Gastroesophageal sphincter (tissue), 4 donors: ENCODE measurements around the gene TBPL2. TPM values are rescaled to one million over a fixed set of nuclear protein-coding genes. Genes with fewer than 3 reads are reported as not detected.
A peak's percentile ranks its signal among the peaks of the same experiment; 100 is the strongest.

Experiments
- ATAC-seq: fragments of 150-250 bp; one replicate; pipeline ENCODE4 v1.9.1; 2016; ENCODE audit warnings: mild to moderate bottlenecking, moderate library complexity
- H3K27ac ChIP-seq, 4 donors: fragments of 200-600 bp; sonication (generic) in 3 of 4; 1 replicate in 3 of 4; 2 replicates in 1 of 4; pipeline ENCODE4 v1.5.1; 2016 to 2019
- H3K27me3 ChIP-seq: fragments of 200-600 bp; sonication (generic); one replicate; pipeline ENCODE4 v1.5.1; 2019
- H3K36me3 ChIP-seq, 2 donors: fragments of 200-600 bp; sonication (generic); one replicate each; pipeline ENCODE4 v1.5.1; 2019; ENCODE audit warnings: control low read depth in 1 of 2
- H3K4me1 ChIP-seq, 3 donors: fragments of 200-600 bp; sonication (generic); 1 replicate in 2 of 3; 2 replicates in 1 of 3; pipeline ENCODE4 v1.5.1; 2016 to 2019; ENCODE audit warnings: control low read depth in 2 of 3
- H3K4me3 ChIP-seq, 2 donors: fragments of 200-600 bp; sonication (generic); one replicate each; pipeline ENCODE4 v1.5.1; 2019; ENCODE audit warnings: mild to moderate bottlenecking in 1 of 2, moderate library complexity in 1 of 2
- H3K9me3 ChIP-seq, 3 donors: fragments of 200-600 bp; sonication (generic); one replicate each; pipeline ENCODE4 v1.5.1; 2017 to 2019; ENCODE audit warnings: control low read depth in 2 of 3
- CTCF ChIP-seq, 4 experiments: fragments of 200-600 bp in 2 of 4; fragments of 450-650 bp in 2 of 4; sonication (generic) in 1 of 4; IDR thresholded peaks; one replicate each; pipeline ENCODE4 v1.5.1; 2017 to 2019; ENCODE audit warnings: antibody characterized with exemption in 4 of 4, mild to moderate bottlenecking in 2 of 4, moderate library complexity in 2 of 4
- EP300 ChIP-seq: sonication (generic); formaldehyde crosslinking; IDR thresholded peaks from one replicate; pipeline ENCODE4 v1.6.1; 2017; ENCODE audit warnings: antibody characterized with exemption, mild to moderate bottlenecking
- POLR2A ChIP-seq, 2 donors: fragments of 450-650 bp; IDR thresholded peaks; one replicate each; pipeline ENCODE4 v1.6.1; 2017; ENCODE audit warnings: antibody characterized with exemption in 2 of 2, mild to moderate bottlenecking in 2 of 2, moderate library complexity in 1 of 2
- POLR2AphosphoS5 ChIP-seq: sonication (generic); formaldehyde crosslinking; IDR thresholded peaks from one replicate; pipeline ENCODE4 v1.6.1; 2017; ENCODE audit warnings: antibody characterized with exemption
- WGBS, 2 donors: methylation state at CpG; one replicate each; pipeline ENCODE4 v1.1.5; 2018; ENCODE audit warnings: low coverage in 1 of 2; 5-methylcytosine and 5-hydroxymethylcytosine counted together
- total RNA-seq, 4 donors: library from RNA; depleted of rRNA; stranded (reverse); fragments of >200 nt; gene quantifications; one replicate each; pipeline ENCODE4 v1.1.0, GENCODE V29; 2016

TBPL2 gene
- total RNA-seq, 4 donors from 2014 or later = not detected

GRCh38 chr14:55433880-55434804, 6.3 kb downstream of the TBPL2 start:
- Histone ChIP-seq H3K27me3 (peaks cover 17% of the 10 kb centered on the region), H3K9me3 (no peaks in the 10 kb centered on the region), H3K36me3 (no peaks in the 10 kb centered on the region), H3K4me1 (no peaks in the 10 kb centered on the region), H3K4me3 (no peak overlapping the region), H3K27ac (no peak overlapping the region)
- WGBS, 2 donors = 60 to 73% methylated on average over 2 to 4 of the region's 6 CpGs
- TF ChIP-seq CTCF (IDR thresholded peaks at IDR 0.05) = no peak
- no peak for TF ChIP-seq POLR2AphosphoS5
- no peak for TF ChIP-seq EP300
- no peak for TF ChIP-seq POLR2A (IDR thresholded peaks at IDR 0.05)
- no peak for ATAC-seq

GRCh38 chr14:55432628-55433027, 7.8 kb downstream of the TBPL2 start:
- H3K4me1 ChIP-seq = no peaks in the 10 kb centered on the region
- H3K36me3 ChIP-seq = no peaks in the 10 kb centered on the region
- H3K27ac ChIP-seq = no peak overlapping the region
- no peak for ATAC-seq
- 64 to 81% methylated on average over 3 of the region's 3 CpGs for WGBS, 2 donors
- no peak for TF ChIP-seq POLR2AphosphoS5
- no peak for TF ChIP-seq POLR2A (IDR thresholded peaks at IDR 0.05)
- TF ChIP-seq CTCF (IDR thresholded peaks at IDR 0.05) = no peak
- TF ChIP-seq EP300 = no peak
- no peak overlapping the region for H3K4me3 ChIP-seq
- peaks cover 9% of the 10 kb centered on the region for H3K27me3 ChIP-seq
- no peaks in the 10 kb centered on the region for H3K9me3 ChIP-seq

- ATAC-seq = no peak
- 0% methylated on average over 1 of the region's 1 CpG for WGBS, 2 donors
- no peaks in the 10 kb centered on the region for H3K9me3 ChIP-seq
- H3K27ac ChIP-seq = no peak overlapping the region
- TF ChIP-seq POLR2A (IDR thresholded peaks at IDR 0.05) (no peak), CTCF (IDR thresholded peaks at IDR 0.05) (peak in 2 of 4 experiments; percentile 10 to 47)
- H3K4me1 ChIP-seq = no peaks in the 10 kb centered on the region
- H3K4me3 ChIP-seq = no peak overlapping the region
- no peaks in the 10 kb centered on the region for H3K27me3 ChIP-seq
- H3K36me3 ChIP-seq = no peaks in the 10 kb centered on the region
Observed at GRCh38 chr14:55430024-55430690, 10.3 kb downstream of the TBPL2 start.

- no peak for TF ChIP-seq POLR2A (IDR thresholded peaks at IDR 0.05)
- no peak for TF ChIP-seq EP300
- no peak for TF ChIP-seq CTCF (IDR thresholded peaks at IDR 0.05)
- TF ChIP-seq POLR2AphosphoS5 = no peak
- Histone ChIP-seq H3K27ac (no peak overlapping the region), H3K36me3 (no peaks in the 10 kb centered on the region), H3K27me3 (no peaks in the 10 kb centered on the region), H3K4me3 (no peak overlapping the region), H3K4me1 (no peaks in the 10 kb centered on the region), H3K9me3 (no peaks in the 10 kb centered on the region)
- no peak for ATAC-seq
- WGBS, 2 donors = 70 to 80% methylated on average over 1 to 6 of the region's 7 CpGs
Observed at GRCh38 chr14:55427439-55427838, 13.0 kb downstream of the TBPL2 start.
